GM12878 (cell line): ENCODE measurements around the gene SYNDIG1. TPM values are rescaled to one million over a fixed set of nuclear protein-coding genes. Genes with fewer than 3 reads are reported as not detected.

Experiments
- ATAC-seq: fragments of 200-7000 bp; cut with Tn5 transposase; 3 replicates; pipeline ENCODE4 v1.9.1; 2020; ENCODE audit warnings: mild to moderate bottlenecking, moderate library complexity
- BruUV-seq: library from RNA; stranded (reverse); fragments of 400-500 nt; replicated peaks from 2 replicates; lab custom pipeline; 2021; lab: Mats Ljungman, UMichigan
- CTCF ChIA-PET: fragments of 300-600 bp; sonication (Branson Sonifier 250); formaldehyde crosslinking; extraction: SDS; loops from one replicate; lab custom pipeline; 2021; ENCODE audit warnings: inconsistent platforms; lab: Yijun Ruan, JAX
- POLR2A ChIA-PET: fragments of 350-600 bp; formaldehyde crosslinking; extraction: SDS; loops from one replicate; lab custom pipeline; 2021; ENCODE audit warnings: inconsistent platforms; lab: Charles Lee
- RAD21 ChIA-PET: fragments of 300-600 bp; sonication (Branson Sonifier 250); formaldehyde crosslinking; loops from one replicate; lab custom pipeline; 2023; ENCODE audit warnings: antibody characterized with exemption; ENCODE audit not compliant: unreplicated experiment; lab: Charles Lee
- SMC1A ChIA-PET: fragments of 300-600 bp; sonication (Branson Sonifier 250); formaldehyde crosslinking; loops from one replicate; lab custom pipeline; 2023; ENCODE audit not compliant: unreplicated experiment, uncharacterized antibody; lab: Charles Lee
- DNase-seq: peaks from one replicate; pipeline ENCODE4 v3.0.0-alpha.2; 2011; ENCODE audit warnings: low read depth, low spot score
- FAIRE-seq: peaks from 3 replicates; lab custom pipeline; 2011; peaks lifted over from hg19 to GRCh38; lab: Jason Lieb, UNC
- H2AFZ ChIP-seq: 2 replicates; pipeline ENCODE4 v1.6.0; 2011; ENCODE audit warnings: low read depth, low read length, control low read depth; ENCODE audit not compliant: control insufficient read depth
- H3K27ac ChIP-seq: 2 replicates; pipeline ENCODE4 v1.5.1; 2011; ENCODE audit warnings: control low read depth; ENCODE audit not compliant: control insufficient read depth, insufficient read depth
- H3K27me3 ChIP-seq, 2 experiments: replicated peaks in 1 of 2; 2 replicates each; pipeline versions ENCODE4 v1.6.0 to v1.6.1; 2011; ENCODE audit warnings: low read length in 1 of 2; ENCODE audit not compliant: control insufficient read depth in 2 of 2, insufficient read depth in 2 of 2
- H3K36me3 ChIP-seq, 2 experiments: 2 replicates each; pipeline ENCODE4 v1.5.1; 2011; ENCODE audit warnings: low read length in 1 of 2; ENCODE audit not compliant: control insufficient read depth in 2 of 2, insufficient read depth in 2 of 2
- H3K4me1 ChIP-seq: 2 replicates; pipeline ENCODE4 v1.6.1; 2011; ENCODE audit warnings: mild to moderate bottlenecking, low read length, moderate library complexity, mixed read lengths; ENCODE audit not compliant: control insufficient read depth, insufficient read depth
- H3K4me2 ChIP-seq: 2 replicates; pipeline ENCODE4 v1.6.0; 2011; ENCODE audit warnings: control low read depth; ENCODE audit not compliant: control insufficient read depth, insufficient read depth
- H3K4me3 ChIP-seq: fragments of 200-600 bp; sonication (generic); 2 replicates; pipeline ENCODE4 v1.5.1; 2016
- H3K79me2 ChIP-seq: 2 replicates; pipeline ENCODE4 v1.6.0; 2011; ENCODE audit warnings: low read length; ENCODE audit not compliant: control insufficient read depth, insufficient read depth
- H3K9ac ChIP-seq: 2 replicates; pipeline ENCODE4 v1.8.0; 2011; ENCODE audit warnings: low read length, control low read depth, mixed read lengths; ENCODE audit not compliant: control insufficient read depth, insufficient read depth
- H3K9me3 ChIP-seq: replicated peaks from 3 replicates; pipeline ENCODE4 v1.5.1; 2011; ENCODE audit warnings: mild to moderate bottlenecking, low read length; ENCODE audit not compliant: control insufficient read depth, insufficient read depth
- H4K20me1 ChIP-seq: 2 replicates; pipeline ENCODE4 v1.6.0; 2011; ENCODE audit not compliant: control insufficient read depth, insufficient read depth
- ETV6 ChIP-seq, 2 experiments: fragments of 450-650 bp in 1 of 2; IDR thresholded peaks in 1 of 2; conservative IDR thresholded peaks in 1 of 2; 2 replicates each; pipeline ENCODE4 v1.6.1; 2014; ENCODE audit warnings: antibody characterized with exemption in 1 of 2, borderline replicate concordance in 1 of 2, low read depth in 1 of 2, mild to moderate bottlenecking in 1 of 2, moderate library complexity in 1 of 2
- PRDM15 ChIP-seq: fragments of 450-650 bp; formaldehyde crosslinking; IDR thresholded peaks from 2 replicates; pipeline ENCODE4 v1.4.0; 2020; ENCODE audit warnings: mild to moderate bottlenecking, moderate library complexity
- RELA ChIP-seq: fragments of 450-650 bp; IDR thresholded peaks from 2 replicates; pipeline ENCODE4 v1.8.0; 2014; ENCODE audit warnings: borderline replicate concordance; ENCODE audit not compliant: partially characterized antibody
- RUNX3 ChIP-seq: IDR thresholded peaks from 2 replicates; pipeline ENCODE4 v1.6.1; 2012; ENCODE audit warnings: low read length, inconsistent platforms
- WGBS: methylation state at CpG from one replicate; pipeline ENCODE4 v1.1.6; 2016; ENCODE audit warnings: low lambda C conversion rate; ENCODE audit not compliant: insufficient replicate concordance, insufficient coverage; ENCODE audit errors: missing lambda C conversion rate; 5-methylcytosine and 5-hydroxymethylcytosine counted together
- in situ Hi-C: fragments of 300-500 bp; cut with MboI; formaldehyde crosslinking; loops from 9 replicates; pipeline ENCODE4 v1.14.3; 2018; ENCODE audit warnings: mixed read lengths
- intact Hi-C: fragments of 100-400 bp; cut with micrococcal nuclease; formaldehyde crosslinking; loops from one replicate; pipeline ENCODE4 v1.14.2; 2022; ENCODE audit not compliant: unreplicated experiment
- polyA plus RNA-seq, 11 experiments: library from polyadenylated mRNA; depleted of rRNA in 4 of 11; unstranded in 6 of 11; stranded (reverse) in 5 of 11; fragments of >200 nt; fragmentation: Nextera tagmentation in 4 of 11; fragmentation: Illumina TruSeq in 1 of 11; extraction: Ambion mirVana in 4 of 11; extraction: Trizol in 1 of 11; gene quantifications; 1 replicate in 1 of 11; 2 replicates in 10 of 11; pipeline versions ENCODE4 v1.2.1 to v1.2.3, GENCODE V29; 2011 to 2016; ENCODE audit warnings: inconsistent platforms in 2 of 11, missing spikeins in 2 of 11, low read depth in 1 of 11
- total RNA-seq, 4 experiments: library from RNA; depleted of rRNA in 3 of 4; stranded (reverse); fragments of >200 nt in 3 of 4; fragmentation: Illumina TruSeq in 1 of 4; extraction: Trizol in 1 of 4; gene quantifications; 2 replicates each; pipeline versions ENCODE4 v1.2.1 to v1.2.3, GENCODE V29; 2013 to 2021
- TF ChIP-seq, protein P1 (sequence below): IDR thresholded peaks from 2 replicates; pipeline ENCODE4 v1.6.1; 2012; ENCODE audit warnings: low read depth, low read length, improper control_type of control experiment
- TF ChIP-seq, protein P2 (sequence below): IDR thresholded peaks from 2 replicates; pipeline ENCODE4 v1.6.1; 2012; ENCODE audit warnings: low read length, inconsistent platforms

Gene SYNDIG1
- total and polyA plus RNA-seq, 10 of the 15 experiments (the other 5 are each of a cell fraction or from before 2014, with no cell fraction given) = not detected

- TF ChIP-seq PRDM15 (CRISPR knock-in tag) = no peak
These were observed 233.8 kb downstream of the SYNDIG1 start (continued) for GRCh38 chr20:24703284-24703610.

DNA sequence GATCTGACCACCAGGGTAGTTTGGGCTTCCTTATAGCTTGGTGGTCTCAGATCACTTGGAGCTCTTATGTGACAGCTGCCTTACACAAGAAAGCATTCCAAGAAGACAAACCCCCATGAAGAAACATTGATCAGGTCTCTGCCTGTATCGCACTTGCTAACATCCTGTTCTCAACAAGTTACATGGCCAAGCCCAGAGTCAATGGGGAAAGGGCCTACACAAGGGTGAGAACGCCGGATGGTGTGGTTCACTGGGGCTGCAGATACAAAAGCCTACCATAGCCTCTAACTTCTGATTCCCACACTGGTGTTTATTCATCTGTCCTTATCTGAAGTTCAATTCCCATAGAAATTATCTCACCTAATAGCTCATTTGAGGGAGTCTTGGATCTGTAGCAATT lies 235.5 kb downstream of the SYNDIG1 start:
- no peaks in the 10 kb centered on the region for H3K4me1 ChIP-seq
- WGBS = 76% methylated on average over 3 of the region's 3 CpGs
- H3K9me3 ChIP-seq = no peaks in the 10 kb centered on the region
- no peaks in the 10 kb centered on the region for H4K20me1 ChIP-seq
- no peak overlapping the region for H3K27ac ChIP-seq
- SMC1A ChIA-PET = interaction anchor here (0.5 kb wide), 1 partner anchor 93 kb away, joined by 3 read pairs; no protein-coding TSS in a partner anchor
- no peaks in the 10 kb centered on the region for H3K27me3 ChIP-seq
- RAD21 ChIA-PET = no interaction called here
- no peak overlapping the region for H3K4me3 ChIP-seq
- POLR2A ChIA-PET = no interaction called here
- H2AFZ ChIP-seq = no peak overlapping the region
- intact Hi-C loops = no loop called here
- DNase-seq (no peak), FAIRE-seq (no peak), ATAC-seq (no peak)
- no peak overlapping the region for H3K9ac ChIP-seq
- TF ChIP-seq ETV6 (conservative IDR thresholded peaks at IDR 0.05 in 1 of 2, IDR thresholded peaks at IDR 0.05 in 1 of 2; ENCODE audit: borderline replicate concordance in 1 of 2, low read depth in 1 of 2) (no peak), RUNX3 (no peak), RELA (no peak)
- TF ChIP-seq, protein P1, sequence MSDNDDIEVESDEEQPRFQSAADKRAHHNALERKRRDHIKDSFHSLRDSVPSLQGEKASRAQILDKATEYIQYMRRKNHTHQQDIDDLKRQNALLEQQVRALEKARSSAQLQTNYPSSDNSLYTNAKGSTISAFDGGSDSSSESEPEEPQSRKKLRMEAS = no peak
- TF ChIP-seq, protein P2, sequence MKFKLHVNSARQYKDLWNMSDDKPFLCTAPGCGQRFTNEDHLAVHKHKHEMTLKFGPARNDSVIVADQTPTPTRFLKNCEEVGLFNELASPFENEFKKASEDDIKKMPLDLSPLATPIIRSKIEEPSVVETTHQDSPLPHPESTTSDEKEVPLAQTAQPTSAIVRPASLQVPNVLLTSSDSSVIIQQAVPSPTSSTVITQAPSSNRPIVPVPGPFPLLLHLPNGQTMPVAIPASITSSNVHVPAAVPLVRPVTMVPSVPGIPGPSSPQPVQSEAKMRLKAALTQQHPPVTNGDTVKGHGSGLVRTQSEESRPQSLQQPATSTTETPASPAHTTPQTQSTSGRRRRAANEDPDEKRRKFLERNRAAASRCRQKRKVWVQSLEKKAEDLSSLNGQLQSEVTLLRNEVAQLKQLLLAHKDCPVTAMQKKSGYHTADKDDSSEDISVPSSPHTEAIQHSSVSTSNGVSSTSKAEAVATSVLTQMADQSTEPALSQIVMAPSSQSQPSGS = no peak
- in situ Hi-C loops = loop anchor here (5.0 kb wide), 1 partner anchor 53 kb away; no protein-coding TSS in a partner anchor
- H3K79me2 ChIP-seq = no peaks in the 10 kb centered on the region
- CTCF ChIA-PET = interaction anchor here (0.6 kb wide), 1 partner anchor 8 kb away, joined by 3 read pairs; no protein-coding TSS in a partner anchor
- no TSS peak for BruUV-seq
- no peak overlapping the region for H3K4me2 ChIP-seq
- H3K36me3 ChIP-seq = no peaks in the 10 kb centered on the region
